Brain microvascular endothelial cell (primary cell): Measurements from ENCODE around the gene TAC3.

Experiments
- DNase-seq: peaks from one replicate; pipeline ENCODE4 v3.0.0-alpha.2; 2020
- H3K27ac ChIP-seq: fragments of 250-450 bp; sonication (Bioruptor Pico); 2 replicates; pipeline ENCODE4 v1.5.1; 2020; ENCODE audit warnings: mild to moderate bottlenecking, moderate library complexity
- H3K27me3 ChIP-seq: fragments of 250-450 bp; sonication (Bioruptor Pico); replicated peaks from 2 replicates; pipeline ENCODE4 v1.5.1; 2020; ENCODE audit warnings: mild to moderate bottlenecking
- H3K36me3 ChIP-seq: fragments of 250-450 bp; sonication (Bioruptor Pico); replicated peaks from 2 replicates; pipeline ENCODE4 v1.5.1; 2020; ENCODE audit warnings: mild to moderate bottlenecking
- H3K4me3 ChIP-seq: 2 replicates; pipeline ENCODE4 v1.5.1; 2011; ENCODE audit warnings: low read depth, mild to moderate bottlenecking, control low read depth, low read length, moderate library complexity
- CTCF ChIP-seq: IDR thresholded peaks from 2 replicates; pipeline ENCODE4 v1.5.1; 2011; ENCODE audit warnings: low read depth, mild to moderate bottlenecking, moderate library complexity, low read length, control low read depth, inconsistent platforms; ENCODE audit errors: missing control alignments
- in situ Hi-C: cut with HindIII; loops from 2 replicates; pipeline ENCODE4 v1.10.0; 2017; ENCODE audit warnings: low sequenced_read_pairs, low pct_ligation_motif_present

Gene TAC3

GRCh38 chr12:57040750-57041149 lies 24.4 kb upstream of the TAC3 start:
- H3K36me3 ChIP-seq = no peaks in the 10 kb centered on the region
- TF ChIP-seq CTCF = no peak
- no peak overlapping the region for H3K4me3 ChIP-seq
- no peak overlapping the region for H3K27ac ChIP-seq
- peaks cover 7% of the 10 kb centered on the region for H3K27me3 ChIP-seq
- DNase-seq = no peak
- in situ Hi-C loops = no loop called here

GRCh38 chr12:57040211-57040610 lies 23.9 kb upstream of the TAC3 start:
- no peak for TF ChIP-seq CTCF
- no peaks in the 10 kb centered on the region for H3K36me3 ChIP-seq
- peaks cover 8% of the 10 kb centered on the region for H3K27me3 ChIP-seq
- DNase-seq = no peak
- H3K4me3 ChIP-seq = no peak overlapping the region
- in situ Hi-C loops = no loop called here
- H3K27ac ChIP-seq = no peak overlapping the region

- Histone ChIP-seq H3K27me3 (peaks cover 9% of the 10 kb centered on the region), H3K27ac (no peak overlapping the region), H3K4me3 (no peak overlapping the region), H3K36me3 (no peaks in the 10 kb centered on the region)
- in situ Hi-C loops = no loop called here
- TF ChIP-seq CTCF = no peak
- no peak for DNase-seq
These were observed 22.9 kb upstream of the TAC3 start for GRCh38 chr12:57039016-57039798.

- Histone ChIP-seq H3K27ac (no peak overlapping the region), H3K36me3 (no peaks in the 10 kb centered on the region), H3K27me3 (peaks cover 9% of the 10 kb centered on the region), H3K4me3 (no peak overlapping the region)
- TF ChIP-seq CTCF = no peak
- no peak for DNase-seq
- in situ Hi-C loops = no loop called here
These were observed 20.9 kb upstream of the TAC3 start for GRCh38 chr12:57037264-57037663.

GRCh38 chr12:57033431-57033830 lies 17.1 kb upstream of the TAC3 start:
- Histone ChIP-seq H3K27ac (no peak overlapping the region), H3K4me3 (no peak overlapping the region), H3K27me3 (peaks cover 7% of the 10 kb centered on the region), H3K36me3 (no peaks in the 10 kb centered on the region)
- no peak for DNase-seq
- in situ Hi-C loops = no loop called here
- no peak for TF ChIP-seq CTCF

- peaks cover 11% of the 10 kb centered on the region for H3K27me3 ChIP-seq
These were observed 15.5 kb upstream of the TAC3 start for GRCh38 chr12:57031789-57032188.

More at GRCh38 chr12:57031789-57032188, 15.5 kb upstream of the TAC3 start:
- no peak for DNase-seq
- TF ChIP-seq CTCF = no peak
- in situ Hi-C loops = no loop called here
- Histone ChIP-seq H3K27ac (no peak overlapping the region), H3K36me3 (no peaks in the 10 kb centered on the region), H3K4me3 (no peak overlapping the region)
